Skeletal muscle satellite cell (primary cell): ENCODE results near the gene MTHFS.

Source experiments
- H3K27me3 ChIP-seq: 2 replicates; pipeline ENCODE4 v1.7.0; 2013; ENCODE audit warnings: low read length; ENCODE audit not compliant: control insufficient read depth, insufficient read depth
- H3K36me3 ChIP-seq: 2 replicates; pipeline ENCODE4 v1.7.0; 2013; ENCODE audit warnings: mild to moderate bottlenecking, control low read depth, low read length; ENCODE audit not compliant: insufficient read depth
- H3K4me1 ChIP-seq: 2 replicates; pipeline ENCODE4 v1.7.0; 2013; ENCODE audit warnings: low read length; ENCODE audit not compliant: control insufficient read depth, insufficient read depth
- H3K4me2 ChIP-seq: 2 replicates; pipeline ENCODE4 v1.7.0; 2013; ENCODE audit warnings: mild to moderate bottlenecking, low read length
- H3K4me3 ChIP-seq: 2 replicates; pipeline ENCODE4 v1.7.0; 2013; ENCODE audit warnings: low read length
- H3K9ac ChIP-seq: 2 replicates; pipeline ENCODE4 v1.7.0; 2013; ENCODE audit warnings: mild to moderate bottlenecking, low read depth, low read length, moderate library complexity
- H3K9me3 ChIP-seq: replicated peaks from 2 replicates; pipeline ENCODE4 v1.7.0; 2013; ENCODE audit warnings: mild to moderate bottlenecking, control low read depth, low read length

The MTHFS gene

GRCh38 chr15:79831604-79832003 is 65.2 kb downstream of the MTHFS start:
- Histone ChIP-seq H3K4me3 (no peak overlapping the region), H3K4me1 (no peaks in the 10 kb centered on the region), H3K27me3 (no peaks in the 10 kb centered on the region), H3K9ac (no peak overlapping the region), H3K4me2 (no peak overlapping the region), H3K9me3 (no peaks in the 10 kb centered on the region), H3K36me3 (no peaks in the 10 kb centered on the region)

DNA sequence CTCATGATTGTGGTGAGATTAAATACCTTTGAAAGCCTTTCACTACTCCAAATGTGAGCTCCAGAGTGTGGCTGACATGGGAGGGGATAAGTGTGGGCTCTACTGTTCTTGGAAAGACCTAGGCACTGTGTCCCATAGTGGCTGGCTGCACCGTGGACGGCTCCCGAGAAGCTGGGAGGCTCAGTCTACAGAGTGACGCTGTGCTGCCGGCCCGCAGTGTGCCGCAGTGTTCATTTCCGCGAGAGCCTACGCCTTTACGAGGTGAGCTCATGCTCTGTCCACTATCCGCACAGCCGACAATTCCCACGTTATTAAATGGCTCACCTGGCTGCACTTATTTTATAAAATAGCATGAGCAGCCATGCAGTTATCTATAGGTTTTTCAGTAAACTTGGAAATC is 66.9 kb downstream of the MTHFS start:
- H3K9me3 ChIP-seq = no peaks in the 10 kb centered on the region
- H3K9ac ChIP-seq = no peak overlapping the region
- no peaks in the 10 kb centered on the region for H3K4me1 ChIP-seq
- H3K4me2 ChIP-seq = no peak overlapping the region
- H3K4me3 ChIP-seq = no peak overlapping the region
- no peaks in the 10 kb centered on the region for H3K36me3 ChIP-seq
- H3K27me3 ChIP-seq = no peaks in the 10 kb centered on the region

- H3K4me2 ChIP-seq = no peak overlapping the region
- H3K27me3 ChIP-seq = no peaks in the 10 kb centered on the region
- H3K9ac ChIP-seq = no peak overlapping the region
- H3K4me1 ChIP-seq = no peaks in the 10 kb centered on the region
- no peaks in the 10 kb centered on the region for H3K9me3 ChIP-seq
- no peak overlapping the region for H3K4me3 ChIP-seq
- no peaks in the 10 kb centered on the region for H3K36me3 ChIP-seq
Measured at GRCh38 chr15:79828447-79828846, 68.4 kb downstream of the MTHFS start.

DNA sequence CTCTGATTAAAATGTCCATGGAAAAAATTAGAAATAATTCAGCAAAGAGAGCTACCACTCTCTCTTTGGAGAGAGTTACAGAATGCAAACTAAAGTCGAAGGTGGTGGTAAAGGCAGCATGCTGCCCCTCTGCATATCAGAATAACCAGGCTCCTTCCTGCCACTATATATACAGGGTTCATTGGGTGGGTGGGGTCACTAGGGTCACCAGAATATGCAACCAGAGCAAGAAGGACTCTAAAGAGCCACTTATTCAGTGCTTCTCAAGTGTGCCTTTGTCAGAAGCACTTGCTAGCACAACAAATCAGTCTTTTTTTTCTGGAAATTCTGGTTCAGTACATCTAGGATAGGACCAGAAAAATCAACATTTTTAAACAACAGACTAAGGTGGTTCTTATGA is 70.0 kb downstream of the MTHFS start:
- Histone ChIP-seq H3K27me3 (no peaks in the 10 kb centered on the region), H3K4me2 (no peak overlapping the region), H3K36me3 (no peaks in the 10 kb centered on the region), H3K4me1 (no peaks in the 10 kb centered on the region), H3K4me3 (no peak overlapping the region), H3K9me3 (no peaks in the 10 kb centered on the region), H3K9ac (no peak overlapping the region)

GRCh38 chr15:79824136-79824701 is 72.6 kb downstream of the MTHFS start:
- no peaks in the 10 kb centered on the region for H3K27me3 ChIP-seq

DNA sequence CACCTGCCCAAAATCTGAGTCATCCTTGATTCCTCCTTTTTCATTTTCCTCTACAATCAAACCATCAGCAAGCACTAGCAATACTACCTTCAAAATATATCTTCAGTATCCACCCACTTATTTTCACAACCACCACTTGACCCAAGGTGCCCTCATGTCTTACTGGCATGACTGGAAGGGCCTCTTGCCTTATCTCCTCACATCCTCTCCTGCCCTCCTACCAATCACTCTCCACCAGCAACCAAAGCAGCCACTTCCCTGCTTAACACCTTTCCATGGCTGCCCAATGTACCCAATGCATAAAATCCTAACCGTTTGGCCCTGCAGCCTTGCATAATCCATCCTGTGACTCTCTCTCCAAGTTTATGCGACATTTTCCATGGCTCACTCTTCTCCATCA is 76.0 kb downstream of the MTHFS start:
- no peak overlapping the region for H3K4me3 ChIP-seq
- no peak overlapping the region for H3K4me2 ChIP-seq
- H3K9me3 ChIP-seq = no peaks in the 10 kb centered on the region
- H3K4me1 ChIP-seq = no peaks in the 10 kb centered on the region
- H3K27me3 ChIP-seq = no peaks in the 10 kb centered on the region
- H3K36me3 ChIP-seq = no peaks in the 10 kb centered on the region
- no peak overlapping the region for H3K9ac ChIP-seq

More at GRCh38 chr15:79824136-79824701, 72.6 kb downstream of the MTHFS start:
- Histone ChIP-seq H3K4me1 (no peaks in the 10 kb centered on the region), H3K9me3 (no peaks in the 10 kb centered on the region), H3K4me2 (no peak overlapping the region), H3K4me3 (no peak overlapping the region), H3K9ac (no peak overlapping the region), H3K36me3 (no peaks in the 10 kb centered on the region)

GRCh38 chr15:79820176-79820575 is 76.6 kb downstream of the MTHFS start:
- H3K4me3 ChIP-seq = no peak overlapping the region
- no peaks in the 10 kb centered on the region for H3K9me3 ChIP-seq
- no peak overlapping the region for H3K4me2 ChIP-seq
- no peaks in the 10 kb centered on the region for H3K36me3 ChIP-seq
- H3K4me1 ChIP-seq = no peaks in the 10 kb centered on the region
- no peaks in the 10 kb centered on the region for H3K27me3 ChIP-seq
- no peak overlapping the region for H3K9ac ChIP-seq

DNA sequence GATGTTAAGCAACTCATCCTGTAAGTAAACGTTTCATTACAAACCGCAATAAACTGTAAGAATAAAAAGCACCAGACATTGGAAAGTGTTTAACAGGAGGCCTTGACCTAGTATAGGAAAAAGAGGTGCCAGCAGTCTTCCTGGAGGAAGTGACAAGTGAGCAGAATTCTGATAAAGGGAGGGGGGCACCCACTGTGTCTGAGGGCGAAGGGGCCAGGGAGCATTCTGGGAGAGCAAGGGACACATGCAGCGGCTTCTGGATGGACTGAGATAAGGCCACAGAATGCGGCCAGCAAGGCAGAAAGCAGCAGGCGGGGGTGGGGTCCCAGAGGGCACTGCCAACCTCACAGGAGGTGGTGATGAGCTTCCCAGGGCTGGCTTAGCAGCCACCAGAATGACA is 80.2 kb downstream of the MTHFS start:
- Histone ChIP-seq H3K9me3 (no peaks in the 10 kb centered on the region), H3K4me2 (no peak overlapping the region), H3K4me3 (no peak overlapping the region), H3K9ac (no peak overlapping the region), H3K27me3 (no peaks in the 10 kb centered on the region), H3K4me1 (no peaks in the 10 kb centered on the region), H3K36me3 (no peaks in the 10 kb centered on the region)

GRCh38 chr15:79815468-79815867 is 81.3 kb downstream of the MTHFS start:
- Histone ChIP-seq H3K4me3 (no peak overlapping the region), H3K27me3 (no peaks in the 10 kb centered on the region), H3K36me3 (no peaks in the 10 kb centered on the region), H3K4me1 (no peaks in the 10 kb centered on the region), H3K9me3 (no peaks in the 10 kb centered on the region), H3K4me2 (no peak overlapping the region), H3K9ac (no peak overlapping the region)

DNA sequence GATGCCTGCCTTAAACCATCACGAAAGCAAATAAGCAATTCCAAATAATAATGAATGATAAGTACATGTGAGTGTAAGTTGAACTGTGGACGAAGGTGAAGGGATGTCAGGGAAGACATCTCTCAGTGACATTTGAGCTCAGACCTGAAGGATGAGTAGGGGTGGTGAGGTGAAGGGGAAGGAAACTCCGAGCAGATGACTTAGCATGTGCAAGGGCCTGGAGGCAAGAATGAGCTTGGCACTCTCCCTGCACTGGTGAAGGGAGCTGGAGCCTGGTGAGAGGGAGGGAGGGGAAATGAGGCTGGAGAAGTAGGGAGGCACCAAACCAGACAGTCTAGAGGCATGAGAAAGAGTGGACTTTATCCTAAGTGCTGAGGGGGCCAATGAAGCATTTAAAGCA is 84.3 kb downstream of the MTHFS start:
- Histone ChIP-seq H3K9me3 (no peaks in the 10 kb centered on the region), H3K9ac (no peak overlapping the region), H3K4me2 (no peak overlapping the region), H3K27me3 (no peaks in the 10 kb centered on the region), H3K36me3 (no peaks in the 10 kb centered on the region), H3K4me3 (no peak overlapping the region), H3K4me1 (no peaks in the 10 kb centered on the region)

- no peaks in the 10 kb centered on the region for H3K27me3 ChIP-seq
- H3K4me2 ChIP-seq = no peak overlapping the region
- no peaks in the 10 kb centered on the region for H3K4me1 ChIP-seq
- no peaks in the 10 kb centered on the region for H3K36me3 ChIP-seq
- no peaks in the 10 kb centered on the region for H3K9me3 ChIP-seq
- H3K9ac ChIP-seq = no peak overlapping the region
- H3K4me3 ChIP-seq = no peak overlapping the region
Measured at GRCh38 chr15:79811406-79812405, 85.1 kb downstream of the MTHFS start.

GRCh38 chr15:79804838-79805237 is 92.0 kb downstream of the MTHFS start:
- H3K4me2 ChIP-seq = no peak overlapping the region
- no peaks in the 10 kb centered on the region for H3K27me3 ChIP-seq
- no peaks in the 10 kb centered on the region for H3K36me3 ChIP-seq
- H3K4me1 ChIP-seq = no peaks in the 10 kb centered on the region
- H3K9ac ChIP-seq = no peak overlapping the region
- no peaks in the 10 kb centered on the region for H3K9me3 ChIP-seq
- no peak overlapping the region for H3K4me3 ChIP-seq
